K562 (cell line): ENCODE measurements around the gene ZNF428. TPM values are rescaled to one million over a fixed set of nuclear protein-coding genes. Genes with fewer than 3 reads are reported as not detected.

Source experiments
- CAMTA2 ChIP-seq: fragments of 250-450 bp; sonication (Bioruptor Pico); conservative IDR thresholded peaks from 2 replicates; pipeline ENCODE4 v1.5.1; 2022
- CHAMP1 ChIP-seq: fragments of 450-650 bp; IDR thresholded peaks from 2 replicates; pipeline ENCODE4 v1.6.1; 2016; ENCODE audit warnings: mild to moderate bottlenecking
- CREBBP ChIP-seq: IDR thresholded peaks from one replicate; pipeline ENCODE4 v1.6.1; 2012; ENCODE audit warnings: low read depth, mild to moderate bottlenecking, control low read depth, inconsistent platforms, low read length
- EP400 ChIP-seq: fragments of 450-650 bp; IDR thresholded peaks from 2 replicates; pipeline ENCODE4 v1.6.1; 2017; ENCODE audit warnings: antibody characterized with exemption, mild to moderate bottlenecking, moderate library complexity
- LEF1 ChIP-seq: fragments of 450-650 bp; IDR thresholded peaks from 2 replicates; pipeline ENCODE4 v1.6.1; 2016; ENCODE audit warnings: mild to moderate bottlenecking
- MTA3 ChIP-seq: fragments of 450-650 bp; formaldehyde crosslinking; IDR thresholded peaks from 2 replicates; pipeline ENCODE4 v1.6.1; 2017; ENCODE audit warnings: mild to moderate bottlenecking, borderline replicate concordance
- NFRKB ChIP-seq: fragments of 450-650 bp; IDR thresholded peaks from 2 replicates; pipeline ENCODE4 v1.6.1; 2016; ENCODE audit warnings: low read depth
- POLR2A ChIP-seq: fragments of 450-650 bp; conservative IDR thresholded peaks from 2 replicates; pipeline ENCODE4 v1.6.1; 2016
- RAD21 ChIP-seq, 2 experiments: fragments of 250-450 bp in 1 of 2; fragments of 450-650 bp in 1 of 2; sonication (Bioruptor Pico) in 1 of 2; formaldehyde crosslinking in 1 of 2; IDR thresholded peaks in 1 of 2; conservative IDR thresholded peaks in 1 of 2; 2 replicates each; pipeline versions ENCODE4 v1.4.0 to v1.8.0; 2020 to 2022; ENCODE audit warnings: mild to moderate bottlenecking in 2 of 2, moderate library complexity in 1 of 2
- RBBP5 ChIP-seq: fragments of 200-600 bp; sonication (generic); IDR thresholded peaks from 2 replicates; pipeline ENCODE4 v1.6.1; 2012; ENCODE audit warnings: borderline replicate concordance, mild to moderate bottlenecking, low read length, control low read depth, inconsistent platforms; ENCODE audit not compliant: insufficient read depth, poor library complexity, severe bottlenecking
- SMARCA4 ChIP-seq: fragments of 450-650 bp; IDR thresholded peaks from 2 replicates; pipeline ENCODE4 v1.6.1; 2016
- ZNF3 ChIP-seq: fragments of 250-450 bp; sonication (Bioruptor Pico); IDR thresholded peaks from 2 replicates; pipeline ENCODE4 v1.5.0; 2021; ENCODE audit warnings: mild to moderate bottlenecking, moderate library complexity
- ZNF384 ChIP-seq: IDR thresholded peaks from 2 replicates; pipeline ENCODE4 v1.6.1; 2012; ENCODE audit warnings: low read depth, low read length, improper control_type of control experiment
- ZNF57 ChIP-seq: fragments of 450-650 bp; formaldehyde crosslinking; IDR thresholded peaks from 2 replicates; pipeline ENCODE4 v1.4.0; 2020; ENCODE audit warnings: mild to moderate bottlenecking, moderate library complexity
- ZNF77 ChIP-seq: fragments of 250-450 bp; sonication (Bioruptor Pico); IDR thresholded peaks from 2 replicates; pipeline ENCODE4 v1.5.0; 2020
- polyA plus RNA-seq, 8 experiments: library from polyadenylated mRNA; depleted of rRNA in 4 of 8; stranded (reverse) in 5 of 8; unstranded in 3 of 8; fragments of >200 nt; fragmentation: Nextera tagmentation in 2 of 8; fragmentation: Illumina TruSeq in 1 of 8; extraction: Ambion mirVana in 2 of 8; extraction: Trizol in 1 of 8; gene quantifications; 2 replicates each; pipeline versions ENCODE4 v1.2.1 to v1.2.3, GENCODE V29; 2011 to 2014; ENCODE audit warnings: inconsistent platforms in 1 of 8, missing spikeins in 1 of 8
- total RNA-seq, 7 experiments: library from RNA; depleted of rRNA in 6 of 7; stranded (reverse); fragments of >200 nt in 6 of 7; fragmentation: Illumina TruSeq in 2 of 7; extraction: Trizol in 2 of 7; gene quantifications; 2 replicates each; pipeline versions ENCODE4 v1.2.1 to v1.2.3, GENCODE V29; 2011 to 2021; ENCODE audit warnings: low replicate concordance in 1 of 7
- TF ChIP-seq, protein P1 (sequence below): sonication (generic); formaldehyde crosslinking; IDR thresholded peaks from 2 replicates; pipeline ENCODE4 v1.8.1; 2022; ENCODE audit warnings: missing genetic modification reagents
- TF ChIP-seq, protein P2 (sequence below): fragments of 250-450 bp; sonication (Bioruptor Pico); IDR thresholded peaks from 2 replicates; pipeline ENCODE4 v1.4.0; 2020; ENCODE audit warnings: mild to moderate bottlenecking, moderate library complexity
- TF ChIP-seq, protein P3 (sequence below), 2 experiments: fragments of 450-650 bp; conservative IDR thresholded peaks; 2 replicates each; pipeline ENCODE4 v1.6.1; 2017; ENCODE audit warnings: mild to moderate bottlenecking in 2 of 2, moderate library complexity in 2 of 2

The ZNF428 gene
- total and polyA plus RNA-seq, 9 of the 15 experiments (the other 6 are each of a cell fraction or from before 2014, with no cell fraction given) = 0.15 to 85.7 (median 15.9) TPM

GRCh38 chr19:43575156-43575950 is 44.1 kb downstream of the ZNF428 start, which contains the start of the genes PINLYP and XRCC1 (continued):
- TF ChIP-seq, protein P1, sequence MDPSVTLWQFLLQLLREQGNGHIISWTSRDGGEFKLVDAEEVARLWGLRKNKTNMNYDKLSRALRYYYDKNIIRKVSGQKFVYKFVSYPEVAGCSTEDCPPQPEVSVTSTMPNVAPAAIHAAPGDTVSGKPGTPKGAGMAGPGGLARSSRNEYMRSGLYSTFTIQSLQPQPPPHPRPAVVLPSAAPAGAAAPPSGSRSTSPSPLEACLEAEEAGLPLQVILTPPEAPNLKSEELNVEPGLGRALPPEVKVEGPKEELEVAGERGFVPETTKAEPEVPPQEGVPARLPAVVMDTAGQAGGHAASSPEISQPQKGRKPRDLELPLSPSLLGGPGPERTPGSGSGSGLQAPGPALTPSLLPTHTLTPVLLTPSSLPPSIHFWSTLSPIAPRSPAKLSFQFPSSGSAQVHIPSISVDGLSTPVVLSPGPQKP (CRISPR knock-in tag) = no peak
- TF ChIP-seq, protein P2, sequence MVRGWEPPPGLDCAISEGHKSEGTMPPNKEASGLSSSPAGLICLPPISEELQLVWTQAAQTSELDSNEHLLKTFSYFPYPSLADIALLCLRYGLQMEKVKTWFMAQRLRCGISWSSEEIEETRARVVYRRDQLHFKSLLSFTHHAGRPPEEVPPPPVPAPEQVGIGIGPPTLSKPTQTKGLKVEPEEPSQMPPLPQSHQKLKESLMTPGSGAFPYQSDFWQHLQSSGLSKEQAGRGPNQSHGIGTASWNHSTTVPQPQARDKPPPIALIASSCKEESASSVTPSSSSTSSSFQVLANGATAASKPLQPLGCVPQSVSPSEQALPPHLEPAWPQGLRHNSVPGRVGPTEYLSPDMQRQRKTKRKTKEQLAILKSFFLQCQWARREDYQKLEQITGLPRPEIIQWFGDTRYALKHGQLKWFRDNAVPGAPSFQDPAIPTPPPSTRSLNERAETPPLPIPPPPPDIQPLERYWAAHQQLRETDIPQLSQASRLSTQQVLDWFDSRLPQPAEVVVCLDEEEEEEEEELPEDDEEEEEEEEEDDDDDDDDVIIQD (CRISPR knock-in tag) = no peak
- TF ChIP-seq RBBP5 (peak; percentile 66), ZNF57 (CRISPR knock-in tag) (no peak), ZNF384 (no peak), CHAMP1 (no peak), MTA3 (no peak), LEF1 (no peak), ZNF3 (no peak), SMARCA4 (no peak), NFRKB (no peak; the same call in 1 of the 2 replicates), ZNF77 (CRISPR knock-in tag) (no peak), CAMTA2 (no peak), EP400 (peak; percentile 41; the same call in 1 of the 2 replicates), POLR2A (peak; percentile 74), CREBBP (no peak), RAD21 (CRISPR knock-in tag; conservative IDR thresholded peaks at IDR 0.05 in 1 of 2, IDR thresholded peaks at IDR 0.05 in 1 of 2) (no peak)
- TF ChIP-seq, protein P3, sequence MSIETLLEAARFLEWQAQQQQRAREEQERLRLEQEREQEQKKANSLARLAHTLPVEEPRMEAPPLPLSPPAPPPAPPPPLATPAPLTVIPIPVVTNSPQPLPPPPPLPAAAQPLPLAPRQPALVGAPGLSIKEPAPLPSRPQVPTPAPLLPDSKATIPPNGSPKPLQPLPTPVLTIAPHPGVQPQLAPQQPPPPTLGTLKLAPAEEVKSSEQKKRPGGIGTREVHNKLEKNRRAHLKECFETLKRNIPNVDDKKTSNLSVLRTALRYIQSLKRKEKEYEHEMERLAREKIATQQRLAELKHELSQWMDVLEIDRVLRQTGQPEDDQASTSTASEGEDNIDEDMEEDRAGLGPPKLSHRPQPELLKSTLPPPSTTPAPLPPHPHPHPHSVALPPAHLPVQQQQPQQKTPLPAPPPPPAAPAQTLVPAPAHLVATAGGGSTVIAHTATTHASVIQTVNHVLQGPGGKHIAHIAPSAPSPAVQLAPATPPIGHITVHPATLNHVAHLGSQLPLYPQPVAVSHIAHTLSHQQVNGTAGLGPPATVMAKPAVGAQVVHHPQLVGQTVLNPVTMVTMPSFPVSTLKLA (conservative IDR thresholded peaks at IDR 0.05) = peak in 1 of 2 experiments; percentile 60; a peak in 2 of 4 replicates
